CD4-positive, alpha-beta T cell (primary cell): ENCODE measurements around the gene RASL10A. TPM values are rescaled to one million over a fixed set of nuclear protein-coding genes. Genes with fewer than 3 reads are reported as not detected.

ENCODE experiments used
- ATAC-seq: fragments of 200-7000 bp; cut with Tn5 transposase; one replicate; pipeline ENCODE4 v1.10.0; 2022; ENCODE audit warnings: mild to moderate bottlenecking; ENCODE audit not compliant: poor library complexity
- CTCF ChIA-PET: fragments of 350-600 bp; sonication (Branson Sonifier 250); formaldehyde crosslinking; loops from one replicate; lab custom pipeline; 2021; ENCODE audit warnings: antibody characterized with exemption, inconsistent platforms; lab: Charles Lee
- POLR2A ChIA-PET: fragments of 350-600 bp; sonication (Branson Sonifier 250); formaldehyde crosslinking; loops from one replicate; lab custom pipeline; 2021; ENCODE audit warnings: antibody characterized with exemption, inconsistent platforms; lab: Charles Lee
- DNase-seq, 14 experiments: peaks; one replicate each; pipeline ENCODE4 v3.0.0-alpha.2; 2013 to 2020; ENCODE audit warnings: mixed read lengths in 2 of 14
- H3K27ac ChIP-seq, 2 donors: one replicate each; pipeline versions ENCODE4 v1.5.1 to v1.7.0; 2013; ENCODE audit warnings: low read length in 2 of 2, low read depth in 1 of 2, mild to moderate bottlenecking in 1 of 2
- H3K27me3 ChIP-seq, 2 experiments: 1 replicate in 1 of 2; 2 replicates in 1 of 2; pipeline versions ENCODE4 v1.6.1 to v1.7.0; 2013; ENCODE audit warnings: low read length in 2 of 2, control low read depth in 1 of 2, mild to moderate bottlenecking in 1 of 2, moderate library complexity in 1 of 2; ENCODE audit not compliant: insufficient read depth in 2 of 2, control insufficient read depth in 1 of 2
- H3K36me3 ChIP-seq: one replicate; pipeline ENCODE4 v1.6.1; 2013; ENCODE audit warnings: low read length, control low read depth; ENCODE audit not compliant: insufficient read depth
- H3K4me1 ChIP-seq: one replicate; pipeline ENCODE4 v1.6.1; 2013; ENCODE audit warnings: low read length, control low read depth; ENCODE audit not compliant: insufficient read depth
- H3K4me3 ChIP-seq: one replicate; pipeline ENCODE4 v1.5.1; 2013; ENCODE audit warnings: mild to moderate bottlenecking, low read length, moderate library complexity
- H3K9me3 ChIP-seq, 2 experiments: 1 replicate in 1 of 2; 2 replicates in 1 of 2; pipeline versions ENCODE4 v1.6.1 to v1.7.0; 2013; ENCODE audit warnings: low read length in 2 of 2, mild to moderate bottlenecking in 2 of 2, control low read depth in 1 of 2, moderate library complexity in 1 of 2; ENCODE audit not compliant: control insufficient read depth in 1 of 2, insufficient read depth in 1 of 2
- H3K27ac Mint-ChIP-seq: one replicate; pipeline ENCODE4 v1.8.0; 2020; ENCODE audit warnings: mixed read lengths
- H3K27me3 Mint-ChIP-seq: one replicate; pipeline ENCODE4 v1.8.0; 2021; ENCODE audit warnings: mixed read lengths
- H3K36me3 Mint-ChIP-seq: one replicate; pipeline ENCODE4 v1.8.0; 2021; ENCODE audit warnings: low read depth, mixed read lengths
- H3K4me1 Mint-ChIP-seq: one replicate; pipeline ENCODE4 v1.8.0; 2021; ENCODE audit warnings: low read depth, mixed read lengths
- H3K4me3 Mint-ChIP-seq: one replicate; pipeline ENCODE4 v1.8.0; 2020; ENCODE audit warnings: mild to moderate bottlenecking, mixed read lengths
- H3K9me3 Mint-ChIP-seq: one replicate; pipeline ENCODE4 v1.8.0; 2020; ENCODE audit warnings: mixed read lengths
- intact Hi-C, 2 experiments: fragments of 100-400 bp; cut with DNase I in 1 of 2; cut with micrococcal nuclease in 1 of 2; formaldehyde crosslinking; loops; one replicate each; pipeline versions ENCODE4 v1.15.1 to v1.9.0; 2023 to 2025; cut with DNase I, micrococcal nuclease
- total RNA-seq, 174 experiments: library from RNA in 2 of 174; stranded (reverse) in 2 of 174; gene quantifications; one replicate each; pipeline ENCODE4 v1.2.3 and lab custom pipeline; 2021 to 2026
- TF ChIP-seq, protein P1 (sequence below): fragments of 200-600 bp; IDR thresholded peaks from one replicate; pipeline ENCODE4 v1.8.0; 2022; ENCODE audit warnings: antibody characterized with exemption, mild to moderate bottlenecking

The RASL10A gene
- total RNA-seq, 2 experiments from 2014 or later: 0.30 to 0.36 TPM

DNA sequence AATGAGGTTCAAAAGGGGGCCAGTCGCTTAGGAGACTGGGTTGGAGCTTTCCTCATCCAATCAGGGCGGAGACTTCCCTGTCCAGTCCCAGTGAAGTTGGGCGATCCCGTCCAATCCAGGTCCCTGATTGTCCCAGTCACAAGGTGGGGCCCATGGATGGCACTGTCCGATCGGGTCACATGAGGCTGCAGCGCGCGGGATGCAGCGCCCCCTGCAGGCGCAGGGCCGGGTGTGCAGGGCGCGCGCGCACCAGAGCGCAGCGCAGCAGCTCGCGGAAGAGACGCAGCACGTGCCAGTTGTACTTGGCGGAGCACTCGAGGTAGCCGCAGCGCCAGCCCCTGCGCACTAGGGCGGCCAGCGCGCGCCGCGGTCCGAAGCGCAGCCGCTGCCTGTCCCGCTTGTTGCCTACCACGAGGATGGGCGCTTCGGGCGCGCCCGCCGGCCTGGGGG, 2.3 kb downstream of the RASL10A start:
- H3K4me3 Mint-ChIP-seq: peak overlapping the region; percentile 30
- no peaks in the 10 kb centered on the region for H3K36me3 Mint-ChIP-seq
- Histone ChIP-seq H3K4me3 (no peak overlapping the region), H3K27me3 (peaks cover 37 to 52% of the 10 kb centered on the region in 2 experiments), H3K36me3 (no peaks in the 10 kb centered on the region), H3K27ac (no peak overlapping the region), H3K9me3 (peaks cover 0 to 13% of the 10 kb centered on the region in 2 experiments), H3K4me1 (peaks cover 48% of the 10 kb centered on the region)
- ChIA-PET CTCF (interaction anchor here (0.6 kb wide), 1 partner anchor 565 kb away, joined by 3 read pairs; no protein-coding TSS in a partner anchor), POLR2A (no interaction called here)
- TF ChIP-seq, protein P1, sequence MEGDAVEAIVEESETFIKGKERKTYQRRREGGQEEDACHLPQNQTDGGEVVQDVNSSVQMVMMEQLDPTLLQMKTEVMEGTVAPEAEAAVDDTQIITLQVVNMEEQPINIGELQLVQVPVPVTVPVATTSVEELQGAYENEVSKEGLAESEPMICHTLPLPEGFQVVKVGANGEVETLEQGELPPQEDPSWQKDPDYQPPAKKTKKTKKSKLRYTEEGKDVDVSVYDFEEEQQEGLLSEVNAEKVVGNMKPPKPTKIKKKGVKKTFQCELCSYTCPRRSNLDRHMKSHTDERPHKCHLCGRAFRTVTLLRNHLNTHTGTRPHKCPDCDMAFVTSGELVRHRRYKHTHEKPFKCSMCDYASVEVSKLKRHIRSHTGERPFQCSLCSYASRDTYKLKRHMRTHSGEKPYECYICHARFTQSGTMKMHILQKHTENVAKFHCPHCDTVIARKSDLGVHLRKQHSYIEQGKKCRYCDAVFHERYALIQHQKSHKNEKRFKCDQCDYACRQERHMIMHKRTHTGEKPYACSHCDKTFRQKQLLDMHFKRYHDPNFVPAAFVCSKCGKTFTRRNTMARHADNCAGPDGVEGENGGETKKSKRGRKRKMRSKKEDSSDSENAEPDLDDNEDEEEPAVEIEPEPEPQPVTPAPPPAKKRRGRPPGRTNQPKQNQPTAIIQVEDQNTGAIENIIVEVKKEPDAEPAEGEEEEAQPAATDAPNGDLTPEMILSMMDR: no peak
- ATAC-seq (peak; percentile 38), DNase-seq (peak in 2 of 14 experiments; percentile 64 to 66)
- H3K27ac Mint-ChIP-seq: no peak overlapping the region
- H3K4me1 Mint-ChIP-seq: peaks cover 19% of the 10 kb centered on the region
- peaks cover 48% of the 10 kb centered on the region for H3K27me3 Mint-ChIP-seq
- H3K9me3 Mint-ChIP-seq: no peaks in the 10 kb centered on the region
- intact Hi-C loops: no loop called here

DNA sequence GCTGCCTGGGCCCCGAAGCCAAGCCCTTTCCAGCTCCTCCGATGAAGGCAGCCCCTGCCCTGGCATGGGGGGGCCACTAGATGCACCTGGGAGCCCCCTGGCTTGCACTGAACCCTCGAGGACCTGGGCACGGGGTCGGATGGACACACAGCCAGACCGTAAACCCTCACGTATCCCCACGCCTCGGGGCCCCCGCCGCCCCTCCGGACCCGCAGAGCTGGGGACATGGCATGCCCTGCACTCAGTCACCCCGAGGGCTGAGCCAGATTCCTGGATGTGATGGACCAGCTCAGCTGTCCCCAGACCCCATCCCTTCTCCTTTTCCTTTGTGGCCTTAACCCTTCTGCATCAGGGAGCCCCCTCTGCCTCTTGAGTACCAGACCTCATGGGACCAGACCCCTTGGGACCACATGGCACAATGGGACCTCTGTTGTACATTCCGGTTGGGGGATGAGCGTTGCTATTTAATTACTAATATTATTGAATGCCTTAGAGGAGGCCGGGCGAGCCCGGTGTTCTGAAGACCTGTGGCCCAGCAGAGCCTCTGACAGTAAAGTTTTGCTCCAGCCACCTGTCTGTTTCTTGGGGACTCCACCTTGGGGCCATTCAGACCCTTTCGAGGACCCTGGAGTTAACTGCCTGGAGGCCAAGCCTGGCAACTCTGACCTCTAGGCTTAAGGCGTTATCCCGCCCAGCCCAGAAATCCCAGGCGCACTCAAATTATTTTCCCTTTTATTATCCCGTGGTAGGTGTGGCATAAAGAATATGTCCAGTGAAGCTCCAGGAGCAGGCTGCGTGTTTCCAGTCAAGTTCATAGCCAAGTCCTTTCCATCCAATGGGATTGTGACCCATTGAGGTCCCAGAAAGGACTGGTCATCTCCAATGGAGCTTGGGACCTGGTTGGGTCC, 3.0 kb downstream of the RASL10A start:
- Mint-ChIP-seq H3K36me3 (no peaks in the 10 kb centered on the region), H3K27ac (no peak overlapping the region), H3K9me3 (no peaks in the 10 kb centered on the region), H3K4me3 (no peak overlapping the region), H3K27me3 (peaks cover 48% of the 10 kb centered on the region), H3K4me1 (peaks cover 21% of the 10 kb centered on the region)
- Histone ChIP-seq H3K4me3 (no peak overlapping the region), H3K27me3 (peaks cover 37 to 52% of the 10 kb centered on the region in 2 experiments), H3K27ac (no peak overlapping the region), H3K4me1 (peaks cover 55% of the 10 kb centered on the region), H3K36me3 (no peaks in the 10 kb centered on the region), H3K9me3 (peaks cover 0 to 13% of the 10 kb centered on the region in 2 experiments)
- POLR2A ChIA-PET: no interaction called here
- no peak for DNase-seq
- intact Hi-C loops: no loop called here
- CTCF ChIA-PET: no interaction called here
- TF ChIP-seq, protein P1: no peak
- ATAC-seq: no peak

DNA sequence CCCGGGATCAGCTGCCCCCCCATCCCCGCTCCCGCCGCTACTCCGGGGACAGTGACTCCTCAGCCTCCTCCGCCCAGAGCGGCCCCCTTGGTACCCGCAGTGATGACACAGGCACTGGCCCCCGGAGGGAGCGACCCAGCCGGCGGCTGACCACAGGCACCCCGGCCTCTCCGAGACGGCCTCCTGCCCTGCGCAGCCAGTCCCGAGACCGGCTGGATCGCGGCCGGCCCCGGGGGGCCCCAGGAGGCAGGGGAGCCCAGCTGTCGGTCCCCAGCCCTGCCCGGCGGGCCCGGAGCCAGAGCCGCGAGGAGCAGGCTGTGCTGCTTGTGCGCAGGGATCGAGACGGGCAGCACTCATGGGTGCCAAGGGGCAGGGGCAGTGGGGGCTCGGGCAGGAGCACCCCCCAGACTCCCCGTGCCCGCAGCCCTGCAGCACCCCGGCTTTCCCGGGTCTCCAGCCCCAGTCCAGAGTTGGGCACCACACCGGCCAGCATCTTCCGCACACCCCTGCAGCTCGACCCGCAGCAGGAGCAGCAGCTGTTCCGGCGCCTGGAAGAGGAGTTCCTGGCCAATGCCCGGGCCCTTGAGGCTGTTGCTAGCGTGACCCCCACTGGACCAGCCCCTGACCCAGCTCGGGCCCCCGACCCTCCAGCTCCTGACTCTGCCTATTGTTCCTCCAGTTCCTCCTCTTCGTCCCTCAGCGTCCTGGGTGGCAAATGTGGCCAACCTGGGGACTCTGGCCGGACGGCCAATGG, 3.9 kb downstream of the RASL10A start:
- H3K27me3 Mint-ChIP-seq: peaks cover 42% of the 10 kb centered on the region
- H3K9me3 Mint-ChIP-seq: no peaks in the 10 kb centered on the region
- intact Hi-C loops: no loop called here
- POLR2A ChIA-PET: no interaction called here
- Histone ChIP-seq H3K4me1 (peaks cover 62% of the 10 kb centered on the region), H3K27ac (no peak overlapping the region), H3K9me3 (peaks cover 0 to 13% of the 10 kb centered on the region in 2 experiments), H3K4me3 (no peak overlapping the region), H3K27me3 (peaks cover 37 to 46% of the 10 kb centered on the region in 2 experiments), H3K36me3 (no peaks in the 10 kb centered on the region)
- CTCF ChIA-PET: no interaction called here
- peak in 1 of 14 experiments; percentile 26 for DNase-seq
- TF ChIP-seq, protein P1: no peak
- peaks cover 19% of the 10 kb centered on the region for H3K4me1 Mint-ChIP-seq
- no peak overlapping the region for H3K27ac Mint-ChIP-seq
- H3K4me3 Mint-ChIP-seq: no peak overlapping the region
- H3K36me3 Mint-ChIP-seq: no peaks in the 10 kb centered on the region
- no peak for ATAC-seq
